GM19397 (cell line): ENCODE measurements around the gene TNS3.

ENCODE experiments used
- ATAC-seq: cut with Tn5 transposase; IDR thresholded peaks from one replicate; pipeline ENCODE4 v1.9.1; 2021; ENCODE audit warnings: mild to moderate bottlenecking, moderate library complexity; ENCODE audit not compliant: unreplicated experiment

TNS3 gene

DNA sequence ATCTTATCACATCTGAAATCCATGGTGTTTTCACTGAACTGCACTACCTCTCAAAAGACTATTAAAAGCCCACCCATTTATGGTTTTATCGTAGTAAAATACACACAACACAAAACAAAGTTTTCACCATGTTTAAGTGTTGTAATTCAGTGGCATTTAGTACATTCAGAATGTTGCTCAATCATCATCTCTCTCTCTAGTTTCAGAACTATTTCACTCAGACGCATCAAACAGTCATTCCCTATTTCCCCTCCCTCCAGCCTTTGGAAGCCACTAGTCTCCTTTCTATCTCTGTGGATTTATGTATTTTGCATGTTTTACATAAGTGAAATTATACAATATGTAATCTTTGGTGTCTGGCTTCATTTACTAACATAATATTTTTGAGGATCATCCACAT is 332.6 kb downstream of the TNS3 start:
- ATAC-seq, result no peak

DNA sequence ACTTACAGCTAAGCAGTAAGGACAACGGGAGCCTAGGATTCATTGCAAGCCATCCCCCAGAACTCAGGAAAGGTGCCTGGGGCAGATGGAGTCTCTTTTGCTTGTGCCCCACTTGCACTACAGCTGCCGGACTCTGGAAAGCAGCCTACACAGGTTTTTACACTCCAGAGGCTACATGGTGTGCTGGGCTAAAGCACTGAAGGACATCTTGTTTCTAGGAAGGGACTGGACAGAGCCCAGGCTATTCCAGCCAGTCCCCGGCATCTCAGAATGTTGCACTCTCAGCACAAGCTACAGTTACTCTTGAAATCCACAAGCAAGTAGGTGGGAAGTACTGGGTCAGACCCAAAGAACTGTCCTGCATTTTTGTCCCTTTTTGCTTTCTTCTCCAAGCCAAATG is 333.1 kb downstream of the TNS3 start:
- no peak for ATAC-seq

GRCh38 chr7:47247132-47247531 is 334.8 kb downstream of the TNS3 start:
- no peak for ATAC-seq

DNA sequence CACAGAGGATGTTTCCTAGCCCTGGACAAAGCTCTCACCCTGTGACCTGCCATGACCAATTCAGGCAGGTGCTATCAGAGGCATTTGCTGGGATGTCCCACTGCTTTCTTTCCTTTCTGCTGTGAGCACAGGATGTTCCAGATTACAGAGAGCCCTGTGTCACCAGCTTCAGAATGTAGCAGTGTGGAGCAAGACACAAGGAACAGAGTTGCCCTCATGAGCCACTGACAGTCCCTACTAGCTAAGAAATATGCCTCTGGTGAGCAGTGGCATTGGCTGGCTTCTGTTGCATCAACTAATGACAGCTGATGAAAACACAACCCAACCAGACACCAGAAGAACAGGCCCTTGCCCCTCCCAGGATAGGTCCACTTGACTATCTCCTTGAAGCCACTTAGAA is 337.2 kb downstream of the TNS3 start:
- ATAC-seq, result no peak

DNA sequence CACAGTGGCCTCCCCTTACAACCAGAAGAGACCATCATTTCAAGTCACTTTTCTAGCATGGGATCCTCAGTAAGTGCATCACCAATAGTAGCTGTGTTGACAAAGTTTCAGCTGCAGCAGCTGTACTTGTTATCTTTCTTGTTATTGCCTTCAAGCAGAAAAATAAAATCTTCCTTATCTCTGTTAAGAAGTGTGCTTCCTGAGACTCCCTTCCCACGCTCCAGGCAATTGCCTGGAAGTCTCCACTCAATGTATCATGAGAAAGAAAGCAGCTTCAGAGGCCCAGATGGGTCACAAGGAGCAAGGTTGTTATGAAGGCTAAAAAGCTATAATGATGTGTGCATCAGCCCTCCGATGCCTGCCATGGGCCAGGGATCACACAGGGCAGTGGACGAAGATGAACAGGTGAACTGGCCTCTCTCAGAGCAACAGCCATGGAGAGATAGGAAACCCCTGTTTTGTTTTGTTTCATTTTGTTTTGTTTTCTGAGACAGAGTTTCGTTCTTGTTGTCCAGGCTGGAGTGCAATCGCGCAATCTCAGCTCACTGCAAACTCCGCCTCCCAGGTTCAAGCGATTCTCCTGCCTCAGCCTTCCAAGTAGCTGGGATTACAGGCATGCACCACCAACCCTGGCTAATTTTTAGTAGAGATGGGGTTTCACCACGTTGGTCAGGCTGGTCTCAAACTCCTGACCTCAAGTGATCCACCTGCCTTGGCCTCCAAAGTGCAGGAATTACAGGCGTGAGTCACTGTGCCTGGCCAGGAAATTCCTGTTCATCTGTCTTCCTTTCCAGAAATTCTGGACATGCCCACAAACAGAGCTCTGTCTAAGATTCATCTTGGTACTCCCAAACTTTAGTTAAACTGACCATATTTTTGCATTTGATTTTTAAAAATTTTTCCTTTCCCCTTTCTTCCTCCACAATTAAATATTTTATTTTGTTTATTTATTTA is 340.5 kb downstream of the TNS3 start:
- ATAC-seq, result no peak

DNA sequence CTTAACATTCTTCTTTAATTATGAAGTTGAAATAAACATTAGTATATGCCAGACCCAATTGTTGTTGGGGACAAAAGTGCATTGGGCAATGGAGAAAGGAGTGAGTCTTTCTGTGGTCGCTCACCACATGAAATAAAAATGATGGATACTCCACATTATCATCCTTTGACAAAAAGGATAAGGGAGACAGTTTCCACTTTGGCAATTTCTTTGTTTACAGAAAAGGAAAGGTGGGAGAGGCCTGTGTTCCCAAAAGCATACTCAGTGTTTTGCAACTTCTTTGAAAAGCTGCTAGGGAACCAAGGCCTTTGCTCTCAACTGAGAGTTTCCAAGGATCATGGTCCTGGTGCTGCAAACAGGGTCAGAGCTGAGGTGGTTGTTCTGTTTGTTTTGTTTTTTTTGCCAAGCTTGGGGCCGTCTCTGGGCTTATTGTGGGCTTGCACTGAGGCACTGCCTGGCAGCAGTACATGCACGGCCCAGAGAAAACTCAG is 341.9 kb downstream of the TNS3 start:
- no peak for ATAC-seq

GRCh38 chr7:47239034-47239433 is 342.9 kb downstream of the TNS3 start:
- ATAC-seq, result no peak

GRCh38 chr7:47236480-47237129 is 345.3 kb downstream of the TNS3 start:
- ATAC-seq, result no peak

- ATAC-seq, result no peak
Measured at GRCh38 chr7:47233996-47234395, 347.9 kb downstream of the TNS3 start.

DNA sequence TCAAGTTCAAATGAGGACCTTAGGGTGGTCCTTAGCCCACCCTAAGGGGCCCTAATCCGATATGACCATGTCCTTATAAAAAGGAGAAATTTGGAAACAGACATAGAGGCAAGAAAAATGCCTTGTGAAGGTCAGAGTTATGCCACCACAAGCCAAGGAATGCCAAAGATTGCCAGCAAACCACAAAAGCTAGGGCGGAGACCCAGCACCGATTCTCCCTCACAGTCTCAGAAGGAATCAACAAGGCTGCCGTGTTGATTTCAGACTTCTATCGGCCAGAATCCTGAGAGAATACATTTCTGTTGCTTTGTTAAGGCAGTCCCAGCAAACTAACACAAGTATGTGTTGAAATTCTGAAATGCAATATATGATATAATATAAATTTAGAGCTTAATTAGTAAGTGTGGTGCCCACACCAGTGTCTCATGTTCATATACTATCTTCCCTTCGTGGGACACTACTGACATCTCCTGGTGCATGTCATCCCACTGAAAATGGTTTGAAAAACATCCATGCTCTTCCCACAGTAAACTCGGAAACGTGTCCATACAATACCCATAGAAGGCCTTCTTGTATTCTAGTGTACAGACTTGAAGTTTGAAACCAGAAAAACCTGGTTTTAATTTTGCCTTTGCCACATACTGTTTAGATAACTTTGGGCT is 349.0 kb downstream of the TNS3 start:
- no peak for ATAC-seq

DNA sequence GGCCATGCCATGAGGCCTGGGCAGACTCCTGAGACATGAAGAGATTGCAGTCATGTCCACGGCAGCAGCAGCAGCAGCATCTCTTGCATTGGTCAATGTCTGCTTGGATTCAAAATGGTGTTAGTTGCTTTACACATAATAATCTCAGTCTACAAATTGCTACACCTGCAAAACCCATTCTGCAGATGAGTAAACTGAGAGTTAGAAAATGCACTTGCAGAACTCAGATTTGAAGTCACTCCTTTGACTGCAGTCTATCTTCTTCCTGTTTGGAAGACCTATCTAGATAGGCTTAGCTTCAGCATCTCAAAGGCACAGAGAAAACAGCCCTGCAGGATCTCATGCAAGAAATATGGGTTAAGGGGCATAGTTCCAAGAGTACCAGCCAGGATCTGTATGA is 350.3 kb downstream of the TNS3 start:
- ATAC-seq, result no peak

- ATAC-seq, result no peak
Measured at GRCh38 chr7:47231032-47231431, 350.9 kb downstream of the TNS3 start.

DNA sequence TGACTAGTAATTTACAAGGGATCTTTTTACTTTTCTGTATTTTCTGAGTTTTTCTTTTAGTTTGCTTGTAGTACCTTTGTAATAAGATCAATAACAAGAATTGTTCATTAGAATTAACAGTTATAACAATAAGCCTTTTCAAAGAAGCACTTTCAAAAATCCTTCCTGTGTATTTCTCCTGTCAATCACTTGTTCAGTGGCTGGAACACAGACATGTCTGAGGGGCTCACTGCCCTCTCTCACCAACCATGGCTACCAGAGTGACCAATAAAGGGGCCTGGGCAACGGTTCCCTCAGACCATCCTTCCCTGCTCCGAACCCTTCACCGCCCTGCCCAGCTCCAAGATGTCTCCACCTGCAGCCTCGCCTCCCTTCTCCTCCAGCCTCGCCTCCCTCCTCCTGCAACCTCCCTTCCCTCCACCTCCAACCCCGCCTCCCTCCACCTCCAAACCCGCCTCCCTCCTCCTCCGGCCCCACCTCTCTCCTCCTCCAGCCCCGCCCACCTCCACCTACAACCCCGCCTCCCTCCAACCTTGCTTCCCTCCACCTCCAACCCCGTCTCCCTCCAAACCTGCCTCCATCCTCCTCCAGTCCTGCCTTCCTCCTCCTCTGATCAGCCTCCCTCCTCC is 353.4 kb downstream of the TNS3 start:
- no peak for ATAC-seq

GRCh38 chr7:47227762-47228177 is 354.1 kb downstream of the TNS3 start:
- ATAC-seq, result peak; percentile 78

GRCh38 chr7:47226696-47227095 is 355.2 kb downstream of the TNS3 start:
- ATAC-seq, result peak; percentile 49

DNA sequence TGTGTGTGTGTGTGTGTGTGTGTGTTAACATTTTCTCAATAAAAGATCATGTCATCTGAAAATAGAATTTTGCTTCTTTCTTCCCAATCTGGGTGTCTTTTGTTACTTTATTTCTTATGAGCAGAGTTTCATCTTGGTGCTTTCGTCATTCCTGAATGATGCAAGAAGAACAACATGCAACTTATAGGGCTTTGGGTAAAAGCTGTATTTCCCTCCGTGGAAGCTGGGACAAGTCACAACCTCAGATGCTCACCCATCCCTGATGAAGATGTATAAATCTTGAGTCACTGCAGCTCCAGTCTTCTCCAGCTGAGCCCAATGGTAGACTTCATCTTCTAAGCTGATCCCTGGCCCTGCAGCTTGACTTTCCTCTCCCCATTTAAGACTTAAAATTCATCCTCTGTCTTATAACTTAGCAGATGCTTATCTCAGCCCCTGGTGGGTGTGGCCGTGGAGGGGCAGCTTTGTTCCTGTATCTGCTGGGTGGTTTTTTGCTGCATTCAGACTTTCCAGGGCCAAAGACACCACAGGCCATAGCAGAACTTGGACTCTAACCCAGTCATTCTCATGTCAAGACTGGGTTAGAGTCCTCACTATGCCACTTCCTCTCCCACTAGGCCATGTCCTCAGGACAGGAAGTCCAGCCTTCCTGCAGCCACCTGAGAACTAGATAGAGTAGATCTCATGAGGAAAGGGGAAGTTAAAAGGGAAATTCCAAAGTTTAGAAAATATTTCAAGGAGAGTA is 356.4 kb downstream of the TNS3 start:
- no peak for ATAC-seq
